ENCODE results near the gene PIGZ.

GRCh38 chr3:196942915-196943277 lies 25.7 kb downstream of the PIGZ start:
- TF ChIP-seq, protein P1, sequence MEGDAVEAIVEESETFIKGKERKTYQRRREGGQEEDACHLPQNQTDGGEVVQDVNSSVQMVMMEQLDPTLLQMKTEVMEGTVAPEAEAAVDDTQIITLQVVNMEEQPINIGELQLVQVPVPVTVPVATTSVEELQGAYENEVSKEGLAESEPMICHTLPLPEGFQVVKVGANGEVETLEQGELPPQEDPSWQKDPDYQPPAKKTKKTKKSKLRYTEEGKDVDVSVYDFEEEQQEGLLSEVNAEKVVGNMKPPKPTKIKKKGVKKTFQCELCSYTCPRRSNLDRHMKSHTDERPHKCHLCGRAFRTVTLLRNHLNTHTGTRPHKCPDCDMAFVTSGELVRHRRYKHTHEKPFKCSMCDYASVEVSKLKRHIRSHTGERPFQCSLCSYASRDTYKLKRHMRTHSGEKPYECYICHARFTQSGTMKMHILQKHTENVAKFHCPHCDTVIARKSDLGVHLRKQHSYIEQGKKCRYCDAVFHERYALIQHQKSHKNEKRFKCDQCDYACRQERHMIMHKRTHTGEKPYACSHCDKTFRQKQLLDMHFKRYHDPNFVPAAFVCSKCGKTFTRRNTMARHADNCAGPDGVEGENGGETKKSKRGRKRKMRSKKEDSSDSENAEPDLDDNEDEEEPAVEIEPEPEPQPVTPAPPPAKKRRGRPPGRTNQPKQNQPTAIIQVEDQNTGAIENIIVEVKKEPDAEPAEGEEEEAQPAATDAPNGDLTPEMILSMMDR (IDR thresholded peaks at IDR 0.05) = no peak
- TF ChIP-seq POLR2A (IDR thresholded peaks at IDR 0.05) = no peak

Data from uterus (tissue), 2 donors.